GM12873 (cell line): ENCODE data around the gene BRD4.

Source experiments
- CTCF ChIP-seq: IDR thresholded peaks from 2 replicates; pipeline ENCODE4 v1.5.1; 2012; ENCODE audit warnings: low read depth, mild to moderate bottlenecking, moderate library complexity, low read length, control low read depth; ENCODE audit not compliant: insufficient read depth; ENCODE audit errors: missing control alignments

BRD4 gene

DNA sequence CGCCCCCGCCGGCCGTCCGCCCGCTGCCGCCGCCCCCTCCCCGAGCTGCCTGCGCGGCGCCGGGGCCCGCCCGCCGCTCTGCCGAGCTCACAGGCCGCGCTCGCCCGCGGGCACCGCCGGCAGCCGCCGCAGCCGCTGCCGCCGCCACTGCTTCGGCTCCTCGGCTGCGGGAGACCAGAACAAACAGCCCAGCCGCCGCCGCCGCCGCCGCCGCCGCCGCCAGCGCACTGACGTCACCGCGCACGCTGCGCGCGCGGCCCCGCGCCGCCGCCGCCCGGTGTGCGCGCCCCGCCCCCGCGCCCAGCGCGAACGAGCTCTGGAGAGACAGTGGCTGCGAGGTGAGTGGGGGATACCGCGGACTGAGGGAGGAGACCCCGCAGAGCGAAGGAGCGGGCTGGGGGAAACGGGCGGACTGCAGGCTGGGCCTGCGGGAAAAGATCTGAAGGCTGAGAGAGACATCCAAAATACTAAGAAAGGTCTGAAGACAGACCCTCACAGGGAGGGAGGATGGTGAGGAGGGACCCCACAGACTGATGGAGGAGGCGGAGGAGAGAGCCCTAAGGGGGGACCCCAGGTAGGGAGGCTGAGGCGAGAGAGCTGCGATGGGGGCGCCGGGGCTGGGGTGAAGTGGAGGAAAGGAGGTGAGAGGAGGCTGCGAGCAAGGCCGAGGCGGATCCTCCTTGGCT is at the start of gene BRD4:
BRD4 (minus strand) TSS at position 229 of the 686 bp plus-strand sequence. CDS start 59,440 bp downstream, outside the sequence.
- TF ChIP-seq CTCF: no peak

DNA sequence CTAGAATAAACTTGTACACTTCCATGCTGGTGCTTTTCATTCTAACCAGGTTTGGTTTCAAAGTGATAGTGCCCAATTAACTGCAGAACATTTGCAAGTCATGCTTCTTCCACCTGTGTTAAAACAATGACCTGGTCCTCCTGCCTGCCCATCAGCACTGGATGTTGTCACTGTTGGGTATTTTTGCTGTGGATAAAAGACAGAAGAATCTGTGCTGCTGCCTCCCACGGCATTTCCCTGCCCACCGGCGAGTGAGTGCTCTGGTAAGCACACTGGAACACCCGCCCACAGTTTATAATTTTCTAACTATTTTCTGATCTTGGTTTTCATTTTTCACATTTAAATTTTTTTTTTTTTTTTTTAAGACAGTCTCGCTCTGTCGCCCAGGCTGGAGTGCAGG is 49.5 kb upstream of the BRD4 start:
- no peak for TF ChIP-seq CTCF

- no peak for TF ChIP-seq CTCF
Measured at GRCh38 chr19:15381429-15381828, 49.1 kb upstream of the BRD4 start.

DNA sequence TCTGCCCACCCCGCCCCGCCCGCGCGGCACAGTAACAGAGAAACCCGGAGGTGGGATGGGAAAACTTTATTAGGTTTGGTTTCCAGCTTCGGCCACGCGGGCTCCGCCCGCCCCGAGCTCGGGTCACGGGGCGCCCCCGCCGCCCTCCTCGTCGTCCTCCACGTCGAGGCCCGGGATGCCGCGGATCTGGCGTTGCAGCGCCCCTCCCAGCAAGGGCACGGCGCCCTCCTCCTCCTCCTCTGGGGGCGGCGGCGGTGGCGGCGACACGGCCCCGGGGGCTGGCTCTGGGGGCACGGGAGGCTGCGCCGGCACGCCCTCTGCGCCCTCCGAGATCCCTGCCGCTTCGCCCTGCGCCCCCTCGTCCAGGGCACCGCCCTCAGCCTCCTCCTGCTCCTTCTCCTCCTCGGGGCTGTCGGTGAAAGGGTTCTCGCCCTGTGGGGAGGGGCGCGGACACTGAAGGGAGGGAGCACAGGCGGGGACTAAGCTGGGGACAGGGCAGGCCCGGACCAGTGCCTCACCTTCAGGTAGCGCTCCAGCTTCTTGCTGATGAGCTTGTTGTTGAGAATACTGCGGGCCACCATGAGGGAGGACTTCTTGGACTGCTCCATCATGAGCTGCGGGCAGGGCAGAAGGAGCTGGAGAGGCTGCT is 47.8 kb upstream of the BRD4 start:
- TF ChIP-seq CTCF: no peak

DNA sequence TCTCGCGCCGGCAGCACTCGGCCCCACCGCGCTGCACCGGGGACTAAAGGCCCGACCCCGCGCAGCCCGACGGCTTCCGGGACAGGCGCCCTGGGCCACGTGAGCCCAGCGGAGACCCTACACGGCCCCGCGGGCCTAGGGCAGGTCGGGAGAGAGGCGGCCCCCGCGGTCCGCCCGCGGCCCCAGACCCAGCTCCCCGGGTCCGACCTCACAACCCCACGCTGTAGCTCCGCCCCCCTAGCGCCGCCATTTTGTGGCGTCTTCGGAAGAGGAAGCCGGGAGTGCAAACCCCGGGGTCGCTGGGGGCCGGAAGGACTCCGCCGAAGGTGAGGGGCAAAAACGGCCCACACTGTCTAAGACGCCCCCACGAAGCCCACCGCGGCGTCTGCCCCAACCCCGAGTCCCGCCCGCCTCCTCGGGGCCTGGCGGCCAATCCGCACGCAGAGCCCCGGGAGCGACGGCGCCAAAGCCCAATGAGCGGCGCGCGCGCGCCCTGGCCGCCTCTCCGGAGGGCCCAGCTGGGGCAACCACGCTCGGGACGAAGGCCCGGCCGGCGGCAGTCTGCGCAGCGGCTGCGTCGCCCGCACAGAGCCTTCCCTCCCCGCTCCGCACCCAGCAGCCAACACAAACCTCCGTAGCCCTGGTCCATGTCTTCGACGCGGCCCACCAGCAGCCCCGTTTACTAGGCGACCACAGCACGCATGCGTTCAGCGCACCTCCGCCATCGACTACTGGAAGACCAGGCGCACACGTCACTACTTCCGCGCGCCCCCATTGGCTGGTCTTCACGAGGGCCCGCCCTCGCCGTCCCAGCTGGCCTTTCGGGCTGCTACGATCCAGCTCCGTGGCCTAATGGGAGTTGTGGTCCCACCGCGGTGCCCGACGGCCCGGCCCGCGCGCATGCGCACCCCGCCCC is 47.0 kb upstream of the BRD4 start, which contains the start of gene AKAP8:
AKAP8 (minus strand) TSS at position 705 of the 916 bp plus-strand sequence; CDS start at position 649, 56 bp downstream.
- no peak for TF ChIP-seq CTCF

DNA sequence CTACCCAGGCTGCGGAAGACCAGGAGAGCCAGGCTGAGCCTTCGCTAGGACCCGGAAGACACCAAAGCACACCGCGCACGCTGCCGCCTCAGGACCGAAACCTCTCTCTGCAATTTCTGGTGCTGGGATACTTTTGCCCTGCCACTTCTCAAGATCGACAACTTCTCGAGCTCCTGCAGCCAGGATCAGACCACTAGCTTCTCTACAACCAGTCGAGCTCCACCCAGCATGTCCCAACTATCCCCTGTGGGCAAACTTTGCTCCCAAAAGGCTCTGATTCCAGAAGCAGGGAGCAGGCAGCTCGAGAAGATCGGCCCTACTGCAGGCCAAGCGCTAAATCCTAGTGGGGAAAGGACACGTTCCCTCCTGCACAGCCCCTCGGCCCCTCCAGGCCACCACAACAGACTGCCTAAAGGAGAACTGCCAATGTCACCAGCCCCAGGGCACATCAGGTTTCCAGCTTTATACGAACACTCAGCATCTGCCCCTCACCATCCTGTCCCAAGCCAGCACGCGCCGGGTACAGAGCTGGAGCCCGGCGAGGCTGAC is 46.3 kb upstream of the BRD4 start:
- TF ChIP-seq CTCF: no peak
